ENCODE data around the gene TAGLN.

The TAGLN gene

DNA sequence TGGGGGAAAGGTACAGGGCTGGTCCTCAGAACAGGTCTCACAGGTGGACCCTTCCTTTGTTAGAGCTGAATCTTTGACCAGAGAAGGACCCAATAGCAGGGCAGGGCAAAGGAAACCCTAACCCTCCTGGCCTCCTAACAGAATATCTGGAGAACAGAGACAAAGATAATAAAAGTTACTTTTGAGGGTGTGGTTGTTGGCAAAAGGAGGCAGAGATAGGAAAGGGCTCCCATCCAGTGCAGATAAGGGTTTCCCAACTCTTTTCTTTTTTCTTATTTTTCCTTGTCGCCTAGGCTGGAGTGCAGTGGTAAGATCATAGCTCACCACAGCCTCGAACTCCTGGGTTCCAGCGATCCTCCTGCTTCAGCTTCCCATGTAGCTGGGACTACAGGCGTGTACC is 20.8 kb downstream of the TAGLN start:
- H3F3A ChIP-seq (ENCODE audit: low read depth), result no peaks in the 10 kb centered on the region
- no peaks in the 10 kb centered on the region for H3K79me2 ChIP-seq (ENCODE audit: insufficient read depth, low read length)
- no peaks in the 10 kb centered on the region for H3K9me2 ChIP-seq (replicated peaks; ENCODE audit: low read depth, low read length)
- H3K4me2 ChIP-seq (ENCODE audit: low read depth, low read length, poor library complexity, severe bottlenecking), result no peak overlapping the region
- H3K4me1 ChIP-seq (ENCODE audit: insufficient read depth, low read length, poor library complexity, severe bottlenecking), result no peaks in the 10 kb centered on the region
- no peak overlapping the region for H2AFZ ChIP-seq (ENCODE audit: low read length)
- no peaks in the 10 kb centered on the region for H3K9me3 ChIP-seq (ENCODE audit: insufficient read depth, low read depth, low read length)
- no peaks in the 10 kb centered on the region for H4K20me1 ChIP-seq (ENCODE audit: insufficient read depth, low read length, poor library complexity, severe bottlenecking)
- H3K27me3 ChIP-seq (ENCODE audit: insufficient read depth, low read length, poor library complexity, severe bottlenecking), result no peaks in the 10 kb centered on the region
- no peak overlapping the region for H3K9ac ChIP-seq (ENCODE audit: low read depth, low read length, poor library complexity, severe bottlenecking)
- TF ChIP-seq, protein P1, sequence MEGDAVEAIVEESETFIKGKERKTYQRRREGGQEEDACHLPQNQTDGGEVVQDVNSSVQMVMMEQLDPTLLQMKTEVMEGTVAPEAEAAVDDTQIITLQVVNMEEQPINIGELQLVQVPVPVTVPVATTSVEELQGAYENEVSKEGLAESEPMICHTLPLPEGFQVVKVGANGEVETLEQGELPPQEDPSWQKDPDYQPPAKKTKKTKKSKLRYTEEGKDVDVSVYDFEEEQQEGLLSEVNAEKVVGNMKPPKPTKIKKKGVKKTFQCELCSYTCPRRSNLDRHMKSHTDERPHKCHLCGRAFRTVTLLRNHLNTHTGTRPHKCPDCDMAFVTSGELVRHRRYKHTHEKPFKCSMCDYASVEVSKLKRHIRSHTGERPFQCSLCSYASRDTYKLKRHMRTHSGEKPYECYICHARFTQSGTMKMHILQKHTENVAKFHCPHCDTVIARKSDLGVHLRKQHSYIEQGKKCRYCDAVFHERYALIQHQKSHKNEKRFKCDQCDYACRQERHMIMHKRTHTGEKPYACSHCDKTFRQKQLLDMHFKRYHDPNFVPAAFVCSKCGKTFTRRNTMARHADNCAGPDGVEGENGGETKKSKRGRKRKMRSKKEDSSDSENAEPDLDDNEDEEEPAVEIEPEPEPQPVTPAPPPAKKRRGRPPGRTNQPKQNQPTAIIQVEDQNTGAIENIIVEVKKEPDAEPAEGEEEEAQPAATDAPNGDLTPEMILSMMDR (conservative IDR thresholded peaks at IDR 0.05; ENCODE audit: low read length), result no peak
- no peak for TF ChIP-seq EZH2phosphoT487 (IDR thresholded peaks at IDR 0.05; ENCODE audit: borderline replicate concordance)
- H3K4me3 ChIP-seq (ENCODE audit: low read length, poor library complexity, severe bottlenecking), result no peak overlapping the region
- peaks cover 38% of the 10 kb centered on the region; the same call in 1 of the 2 replicates for H3K36me3 ChIP-seq (ENCODE audit: insufficient read depth, low read length)

DNA sequence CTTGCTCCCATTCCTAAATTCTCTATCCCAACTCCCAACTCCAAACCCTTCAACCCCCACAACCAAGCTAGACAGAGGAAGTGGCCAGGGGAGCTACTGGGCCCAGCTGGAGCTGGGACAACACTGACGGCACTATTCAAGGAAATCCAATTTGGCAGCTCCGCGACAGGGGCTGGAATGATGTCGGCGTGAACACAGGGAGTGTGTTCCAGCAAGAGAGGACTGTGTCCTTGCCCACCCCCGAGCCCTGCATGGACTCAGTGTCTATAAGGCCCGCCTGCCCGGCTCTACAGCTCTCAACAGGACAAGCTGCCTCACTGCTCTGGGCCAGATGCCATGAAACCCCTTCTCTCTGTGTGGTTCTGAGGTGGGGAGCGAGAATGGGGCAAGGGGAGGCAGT is 21.4 kb downstream of the TAGLN start:
- Histone ChIP-seq H3K4me1 (ENCODE audit: insufficient read depth, low read length, poor library complexity, severe bottlenecking) (no peaks in the 10 kb centered on the region), H3K4me2 (ENCODE audit: low read depth, low read length, poor library complexity, severe bottlenecking) (no peak overlapping the region), H4K20me1 (ENCODE audit: insufficient read depth, low read length, poor library complexity, severe bottlenecking) (no peaks in the 10 kb centered on the region), H3K27me3 (ENCODE audit: insufficient read depth, low read length, poor library complexity, severe bottlenecking) (no peaks in the 10 kb centered on the region), H3K9me2 (replicated peaks; ENCODE audit: low read depth, low read length) (no peaks in the 10 kb centered on the region), H3K4me3 (ENCODE audit: low read length, poor library complexity, severe bottlenecking) (no peak overlapping the region), H3K79me2 (ENCODE audit: insufficient read depth, low read length) (no peaks in the 10 kb centered on the region), H3K9ac (ENCODE audit: low read depth, low read length, poor library complexity, severe bottlenecking) (no peak overlapping the region), H2AFZ (ENCODE audit: low read length) (no peak overlapping the region), H3K9me3 (ENCODE audit: insufficient read depth, low read depth, low read length) (no peaks in the 10 kb centered on the region), H3K36me3 (ENCODE audit: insufficient read depth, low read length) (peaks cover 40% of the 10 kb centered on the region; the same call in 1 of the 2 replicates), H3F3A (ENCODE audit: low read depth) (no peaks in the 10 kb centered on the region)
- no peak for TF ChIP-seq EZH2phosphoT487 (IDR thresholded peaks at IDR 0.05; ENCODE audit: borderline replicate concordance)

DNA sequence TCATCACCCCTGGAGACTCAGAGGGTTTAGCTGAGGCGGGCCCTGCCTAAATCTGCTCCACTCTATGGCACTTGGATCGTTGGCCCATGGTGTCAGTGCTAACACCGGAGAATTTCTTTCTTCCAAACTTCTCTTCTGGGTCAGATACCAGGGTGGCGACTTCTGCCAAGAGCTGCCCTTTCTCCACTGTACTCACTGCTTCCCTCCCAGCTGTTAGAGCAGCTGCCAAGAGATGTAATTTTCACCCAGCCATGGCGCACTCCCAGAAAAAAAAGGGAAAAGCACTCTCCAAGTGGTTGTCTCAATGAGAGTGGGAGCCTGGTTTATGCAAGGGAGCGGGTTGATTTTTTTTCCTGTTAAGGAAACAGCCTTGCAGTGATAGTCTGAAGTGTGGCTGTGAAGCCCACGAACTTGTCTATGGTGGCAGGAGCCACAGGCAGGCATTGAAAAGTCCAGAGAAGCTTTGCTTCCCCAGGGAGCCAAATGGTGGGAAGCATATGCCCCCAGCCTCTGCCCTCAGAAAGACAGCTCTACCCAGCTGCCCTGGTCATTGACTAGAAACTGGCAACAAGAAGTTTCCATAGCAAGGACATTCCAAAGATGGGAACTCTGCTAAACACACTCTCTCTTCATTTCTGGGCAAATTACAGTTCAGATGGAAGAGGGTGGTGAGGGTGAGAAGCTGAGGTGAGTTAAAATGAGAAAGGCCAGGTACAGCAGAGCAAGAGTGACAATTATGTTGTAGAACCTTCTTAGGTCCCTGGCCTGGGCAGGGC is 22.0 kb downstream of the TAGLN start:
- Histone ChIP-seq H3K4me2 (ENCODE audit: low read depth, low read length, poor library complexity, severe bottlenecking) (no peak overlapping the region), H3K79me2 (ENCODE audit: insufficient read depth, low read length) (no peaks in the 10 kb centered on the region), H4K20me1 (ENCODE audit: insufficient read depth, low read length, poor library complexity, severe bottlenecking) (no peaks in the 10 kb centered on the region), H3K9me3 (ENCODE audit: insufficient read depth, low read depth, low read length) (no peaks in the 10 kb centered on the region), H3K4me1 (ENCODE audit: insufficient read depth, low read length, poor library complexity, severe bottlenecking) (no peaks in the 10 kb centered on the region), H3K9me2 (replicated peaks; ENCODE audit: low read depth, low read length) (no peaks in the 10 kb centered on the region), H3K27me3 (ENCODE audit: insufficient read depth, low read length, poor library complexity, severe bottlenecking) (no peaks in the 10 kb centered on the region), H2AFZ (ENCODE audit: low read length) (no peak overlapping the region), H3F3A (ENCODE audit: low read depth) (no peaks in the 10 kb centered on the region), H3K4me3 (ENCODE audit: low read length, poor library complexity, severe bottlenecking) (no peak overlapping the region), H3K36me3 (ENCODE audit: insufficient read depth, low read length) (peaks cover 44% of the 10 kb centered on the region; the same call in 1 of the 2 replicates), H3K9ac (ENCODE audit: low read depth, low read length, poor library complexity, severe bottlenecking) (no peak overlapping the region)
- TF ChIP-seq EZH2phosphoT487 (IDR thresholded peaks at IDR 0.05; ENCODE audit: borderline replicate concordance), result no peak
- TF ChIP-seq, protein P1 (conservative IDR thresholded peaks at IDR 0.05; ENCODE audit: low read length), result no peak
